GM12878 (cell line): ENCODE results near the gene TOR1AIP1. TPM values are rescaled to one million over a fixed set of nuclear protein-coding genes. Genes with fewer than 3 reads are reported as not detected.

Experiments
- ATAC-seq: fragments of 200-7000 bp; cut with Tn5 transposase; 3 replicates; pipeline ENCODE4 v1.9.1; 2020; ENCODE audit warnings: mild to moderate bottlenecking, moderate library complexity
- BruUV-seq: library from RNA; stranded (reverse); fragments of 400-500 nt; replicated peaks from 2 replicates; lab custom pipeline; 2021; lab: Mats Ljungman, UMichigan
- CTCF ChIA-PET: fragments of 300-600 bp; sonication (Branson Sonifier 250); formaldehyde crosslinking; extraction: SDS; loops from one replicate; lab custom pipeline; 2021; ENCODE audit warnings: inconsistent platforms; lab: Yijun Ruan, JAX
- POLR2A ChIA-PET: fragments of 350-600 bp; formaldehyde crosslinking; extraction: SDS; loops from one replicate; lab custom pipeline; 2021; ENCODE audit warnings: inconsistent platforms; lab: Charles Lee
- RAD21 ChIA-PET: fragments of 300-600 bp; sonication (Branson Sonifier 250); formaldehyde crosslinking; loops from one replicate; lab custom pipeline; 2023; ENCODE audit warnings: antibody characterized with exemption; ENCODE audit not compliant: unreplicated experiment; lab: Charles Lee
- SMC1A ChIA-PET: fragments of 300-600 bp; sonication (Branson Sonifier 250); formaldehyde crosslinking; loops from one replicate; lab custom pipeline; 2023; ENCODE audit not compliant: unreplicated experiment, uncharacterized antibody; lab: Charles Lee
- DNase-seq: peaks from one replicate; pipeline ENCODE4 v3.0.0-alpha.2; 2011; ENCODE audit warnings: low read depth, low spot score
- FAIRE-seq: peaks from 3 replicates; lab custom pipeline; 2011; peaks lifted over from hg19 to GRCh38; lab: Jason Lieb, UNC
- H2AFZ ChIP-seq: 2 replicates; pipeline ENCODE4 v1.6.0; 2011; ENCODE audit warnings: low read depth, low read length, control low read depth; ENCODE audit not compliant: control insufficient read depth
- H3K27ac ChIP-seq: 2 replicates; pipeline ENCODE4 v1.5.1; 2011; ENCODE audit warnings: control low read depth; ENCODE audit not compliant: control insufficient read depth, insufficient read depth
- H3K27me3 ChIP-seq, 2 experiments: replicated peaks in 1 of 2; 2 replicates each; pipeline versions ENCODE4 v1.6.0 to v1.6.1; 2011; ENCODE audit warnings: low read length in 1 of 2; ENCODE audit not compliant: control insufficient read depth in 2 of 2, insufficient read depth in 2 of 2
- H3K36me3 ChIP-seq, 2 experiments: 2 replicates each; pipeline ENCODE4 v1.5.1; 2011; ENCODE audit warnings: low read length in 1 of 2; ENCODE audit not compliant: control insufficient read depth in 2 of 2, insufficient read depth in 2 of 2
- H3K4me1 ChIP-seq: 2 replicates; pipeline ENCODE4 v1.6.1; 2011; ENCODE audit warnings: mild to moderate bottlenecking, low read length, moderate library complexity, mixed read lengths; ENCODE audit not compliant: control insufficient read depth, insufficient read depth
- H3K4me2 ChIP-seq: 2 replicates; pipeline ENCODE4 v1.6.0; 2011; ENCODE audit warnings: control low read depth; ENCODE audit not compliant: control insufficient read depth, insufficient read depth
- H3K4me3 ChIP-seq: fragments of 200-600 bp; sonication (generic); 2 replicates; pipeline ENCODE4 v1.5.1; 2016
- H3K79me2 ChIP-seq: 2 replicates; pipeline ENCODE4 v1.6.0; 2011; ENCODE audit warnings: low read length; ENCODE audit not compliant: control insufficient read depth, insufficient read depth
- H3K9ac ChIP-seq: 2 replicates; pipeline ENCODE4 v1.8.0; 2011; ENCODE audit warnings: low read length, control low read depth, mixed read lengths; ENCODE audit not compliant: control insufficient read depth, insufficient read depth
- H3K9me3 ChIP-seq: replicated peaks from 3 replicates; pipeline ENCODE4 v1.5.1; 2011; ENCODE audit warnings: mild to moderate bottlenecking, low read length; ENCODE audit not compliant: control insufficient read depth, insufficient read depth
- H4K20me1 ChIP-seq: 2 replicates; pipeline ENCODE4 v1.6.0; 2011; ENCODE audit not compliant: control insufficient read depth, insufficient read depth
- ATF7 ChIP-seq: fragments of 450-650 bp; IDR thresholded peaks from 2 replicates; pipeline ENCODE4 v1.6.1; 2016; ENCODE audit warnings: low read depth, mild to moderate bottlenecking
- CEBPZ ChIP-seq: fragments of 150-350 bp; IDR thresholded peaks from 2 replicates; pipeline ENCODE4 v1.6.1; 2016; ENCODE audit warnings: low read depth, low read length
- MAX ChIP-seq: IDR thresholded peaks from 2 replicates; pipeline ENCODE4 v1.6.1; 2012; ENCODE audit warnings: low read depth, low read length, improper control_type of control experiment
- NKRF ChIP-seq: fragments of 450-650 bp; conservative IDR thresholded peaks from 2 replicates; pipeline ENCODE4 v1.6.1; 2017; ENCODE audit warnings: mild to moderate bottlenecking, moderate library complexity
- NR2F1 ChIP-seq: fragments of 450-650 bp; conservative IDR thresholded peaks from 2 replicates; pipeline ENCODE4 v1.6.1; 2017; ENCODE audit warnings: mild to moderate bottlenecking
- WGBS: methylation state at CpG from one replicate; pipeline ENCODE4 v1.1.6; 2016; ENCODE audit warnings: low lambda C conversion rate; ENCODE audit not compliant: insufficient replicate concordance, insufficient coverage; ENCODE audit errors: missing lambda C conversion rate; 5-methylcytosine and 5-hydroxymethylcytosine counted together
- in situ Hi-C: fragments of 300-500 bp; cut with MboI; formaldehyde crosslinking; loops from 9 replicates; pipeline ENCODE4 v1.14.3; 2018; ENCODE audit warnings: mixed read lengths
- intact Hi-C: fragments of 100-400 bp; cut with micrococcal nuclease; formaldehyde crosslinking; loops from one replicate; pipeline ENCODE4 v1.14.2; 2022; ENCODE audit not compliant: unreplicated experiment
- polyA plus RNA-seq, 11 experiments: library from polyadenylated mRNA; depleted of rRNA in 4 of 11; unstranded in 6 of 11; stranded (reverse) in 5 of 11; fragments of >200 nt; fragmentation: Nextera tagmentation in 4 of 11; fragmentation: Illumina TruSeq in 1 of 11; extraction: Ambion mirVana in 4 of 11; extraction: Trizol in 1 of 11; gene quantifications; 1 replicate in 1 of 11; 2 replicates in 10 of 11; pipeline versions ENCODE4 v1.2.1 to v1.2.3, GENCODE V29; 2011 to 2016; ENCODE audit warnings: inconsistent platforms in 2 of 11, missing spikeins in 2 of 11, low read depth in 1 of 11
- total RNA-seq, 4 experiments: library from RNA; depleted of rRNA in 3 of 4; stranded (reverse); fragments of >200 nt in 3 of 4; fragmentation: Illumina TruSeq in 1 of 4; extraction: Trizol in 1 of 4; gene quantifications; 2 replicates each; pipeline versions ENCODE4 v1.2.1 to v1.2.3, GENCODE V29; 2013 to 2021
- TF ChIP-seq, protein P1 (sequence below): fragments of 450-650 bp; IDR thresholded peaks from 2 replicates; pipeline ENCODE4 v1.6.1; 2017; ENCODE audit warnings: mild to moderate bottlenecking, moderate library complexity

Gene TOR1AIP1
- total and polyA plus RNA-seq, 10 of the 15 experiments (the other 5 are each of a cell fraction or from before 2014, with no cell fraction given) = 14.8 to 36.0 (median 25.8) TPM

GRCh38 chr1:179926850-179927205 is 44.7 kb downstream of the TOR1AIP1 start (continued):
- TF ChIP-seq, protein P1, sequence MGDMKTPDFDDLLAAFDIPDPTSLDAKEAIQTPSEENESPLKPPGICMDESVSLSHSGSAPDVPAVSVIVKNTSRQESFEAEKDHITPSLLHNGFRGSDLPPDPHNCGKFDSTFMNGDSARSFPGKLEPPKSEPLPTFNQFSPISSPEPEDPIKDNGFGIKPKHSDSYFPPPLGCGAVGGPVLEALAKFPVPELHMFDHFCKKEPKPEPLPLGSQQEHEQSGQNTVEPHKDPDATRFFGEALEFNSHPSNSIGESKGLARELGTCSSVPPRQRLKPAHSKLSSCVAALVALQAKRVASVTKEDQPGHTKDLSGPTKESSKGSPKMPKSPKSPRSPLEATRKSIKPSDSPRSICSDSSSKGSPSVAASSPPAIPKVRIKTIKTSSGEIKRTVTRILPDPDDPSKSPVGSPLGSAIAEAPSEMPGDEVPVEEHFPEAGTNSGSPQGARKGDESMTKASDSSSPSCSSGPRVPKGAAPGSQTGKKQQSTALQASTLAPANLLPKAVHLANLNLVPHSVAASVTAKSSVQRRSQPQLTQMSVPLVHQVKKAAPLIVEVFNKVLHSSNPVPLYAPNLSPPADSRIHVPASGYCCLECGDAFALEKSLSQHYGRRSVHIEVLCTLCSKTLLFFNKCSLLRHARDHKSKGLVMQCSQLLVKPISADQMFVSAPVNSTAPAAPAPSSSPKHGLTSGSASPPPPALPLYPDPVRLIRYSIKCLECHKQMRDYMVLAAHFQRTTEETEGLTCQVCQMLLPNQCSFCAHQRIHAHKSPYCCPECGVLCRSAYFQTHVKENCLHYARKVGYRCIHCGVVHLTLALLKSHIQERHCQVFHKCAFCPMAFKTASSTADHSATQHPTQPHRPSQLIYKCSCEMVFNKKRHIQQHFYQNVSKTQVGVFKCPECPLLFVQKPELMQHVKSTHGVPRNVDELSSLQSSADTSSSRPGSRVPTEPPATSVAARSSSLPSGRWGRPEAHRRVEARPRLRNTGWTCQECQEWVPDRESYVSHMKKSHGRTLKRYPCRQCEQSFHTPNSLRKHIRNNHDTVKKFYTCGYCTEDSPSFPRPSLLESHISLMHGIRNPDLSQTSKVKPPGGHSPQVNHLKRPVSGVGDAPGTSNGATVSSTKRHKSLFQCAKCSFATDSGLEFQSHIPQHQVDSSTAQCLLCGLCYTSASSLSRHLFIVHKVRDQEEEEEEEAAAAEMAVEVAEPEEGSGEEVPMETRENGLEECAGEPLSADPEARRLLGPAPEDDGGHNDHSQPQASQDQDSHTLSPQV = no peak
- TF ChIP-seq MAX = no peak

GRCh38 chr1:179929955-179930798 is 48.1 kb downstream of the TOR1AIP1 start:
- no peaks in the 10 kb centered on the region for H3K36me3 ChIP-seq
- BruUV-seq = no TSS peak
- H3K4me3 ChIP-seq = no peak overlapping the region
- 20% methylated on average over 2 of the region's 2 CpGs for WGBS
- DNase-seq = no peak
- ChIA-PET SMC1A (interaction anchor here (1.1 to 2.2 kb wide), 4 partner anchors 17 to 227 kb away, joined by 3 to 6 read pairs (median 5); no protein-coding TSS in a partner anchor), CTCF (interaction anchor here (0.6 to 1.6 kb wide), 4 partner anchors 24 to 917 kb away, joined by 3 to 8 read pairs (median 4); partner anchors contain the start of gene CEP350), POLR2A (interaction anchor here (1.1 kb wide), 1 partner anchor 21 kb away, joined by 3 read pairs; no protein-coding TSS in a partner anchor), RAD21 (interaction anchor here (0.5 to 0.7 kb wide), 2 partner anchors 57 to 1865 kb away, joined by 3 read pairs; no protein-coding TSS in a partner anchor)
- no peak overlapping the region for H3K9ac ChIP-seq
- H4K20me1 ChIP-seq = no peaks in the 10 kb centered on the region
- H3K9me3 ChIP-seq = no peaks in the 10 kb centered on the region
- FAIRE-seq = no peak
- in situ Hi-C loops (no loop called here), intact Hi-C loops (no loop called here)
- H3K27ac ChIP-seq = no peak overlapping the region
- H3K27me3 ChIP-seq = no peaks in the 10 kb centered on the region
- no peak overlapping the region for H3K4me2 ChIP-seq
- H3K4me1 ChIP-seq = no peaks in the 10 kb centered on the region
- ATAC-seq = no peak
- H2AFZ ChIP-seq = no peak overlapping the region; the same call in 1 of the 2 replicates
- H3K79me2 ChIP-seq = no peaks in the 10 kb centered on the region
- TF ChIP-seq ATF7 (no peak), NKRF (no peak), CEBPZ (no peak), NR2F1 (0 out of 2 replicates have a peak, but pooled peaks have one; percentile 18)
